Measurements from ENCODE around the gene RNFT2. TPM values are rescaled to one million over a fixed set of nuclear protein-coding genes. Genes with fewer than 3 reads are reported as not detected.

Gene RNFT2
- total RNA-seq, 1 experiment from 2014 or later: 29.5 TPM

GRCh38 chr12:116837097-116837496 is 99.0 kb downstream of the RNFT2 start:
- Histone ChIP-seq H4K5ac (ENCODE audit: insufficient read length, low read depth, low read length) (no peak overlapping the region), H4K91ac (ENCODE audit: insufficient read length, low read depth, low read length) (no peak overlapping the region), H2BK120ac (ENCODE audit: low read depth, low read length, poor library complexity, severe bottlenecking) (no peak overlapping the region), H2AFZ (ENCODE audit: low read length) (no peak overlapping the region), H3K56ac (ENCODE audit: insufficient read length, low read depth, low read length) (no peak overlapping the region), H2BK5ac (ENCODE audit: insufficient read length, low read length) (no peak overlapping the region), H2BK15ac (ENCODE audit: low read depth, low read length) (no peak overlapping the region), H2BK20ac (ENCODE audit: low read depth, low read length, poor library complexity, severe bottlenecking) (no peak overlapping the region), H3K27ac (ENCODE audit: insufficient read length, low read depth, low read length) (no peak overlapping the region), H3K14ac (ENCODE audit: insufficient read depth, low read length) (no peak overlapping the region; the same call in 1 of the 2 replicates), H4K8ac (replicated peaks; ENCODE audit: insufficient read length, low read depth, low read length) (no peak overlapping the region), H3K4me2 (ENCODE audit: insufficient read depth, insufficient read length, low read length) (no peak overlapping the region), H3K18ac (ENCODE audit: insufficient read length, low read depth, low read length) (peak overlapping the region; percentile 25), H3K4ac (ENCODE audit: low read depth, low read length) (no peak overlapping the region), H3K4me1 (ENCODE audit: insufficient read depth, low read length) (no peaks in the 10 kb centered on the region), H3K23me2 (ENCODE audit: insufficient read length, low read depth, low read length, poor library complexity, severe bottlenecking) (no peaks in the 10 kb centered on the region), H3K23ac (ENCODE audit: insufficient read length, low read depth, low read length) (no peak overlapping the region), H3K9ac (ENCODE audit: extremely low read depth, insufficient read length, low read length) (no peak overlapping the region), H4K20me1 (ENCODE audit: control insufficient read depth, insufficient read depth, insufficient read length) (peaks cover 3% of the 10 kb centered on the region), H3K9me3 (ENCODE audit: control insufficient read depth, low read depth, low read length) (no peaks in the 10 kb centered on the region), H3T11ph (ENCODE audit: low read length) (no peak overlapping the region), H3K79me2 (ENCODE audit: insufficient read depth, low read length) (no peaks in the 10 kb centered on the region), H3K79me1 (ENCODE audit: insufficient read depth, low read depth, low read length, poor library complexity, severe bottlenecking) (no peaks in the 10 kb centered on the region), H2AK5ac (ENCODE audit: insufficient read length, low read length) (no peak overlapping the region), H3K27me3 (ENCODE audit: insufficient read depth, low read length) (no peaks in the 10 kb centered on the region), H2BK12ac (ENCODE audit: insufficient read length, low read depth, low read length) (no peak overlapping the region)
- TF ChIP-seq CTCF (conservative IDR thresholded peaks at IDR 0.05): no peak
- no peaks in the 10 kb centered on the region for H3K27me3 Mint-ChIP-seq (ENCODE audit: low read depth)
- no peak for DNase-seq
- H3K27ac Mint-ChIP-seq: peak overlapping the region; percentile 36 to 74 (median 74); a peak in 6 of 7 replicates
- H3K36me3 Mint-ChIP-seq (ENCODE audit: insufficient read depth in 1 of 3, low read depth in 3 of 3): peaks cover 2 to 24% (median 22%) of the 10 kb centered on the region in 3 experiments; a peak in 5 of 7 replicates
- H3K4me1 Mint-ChIP-seq: peaks cover 6 to 7% of the 10 kb centered on the region in 2 experiments
- no peaks in the 10 kb centered on the region for H3K9me3 Mint-ChIP-seq
- H3K4me3 Mint-ChIP-seq: no peak overlapping the region
- no CpG with 5 or more reads among the region's 9 CpGs for WGBS (ENCODE audit: extremely low coverage, insufficient read length, low lambda C conversion rate)

All from H9 (cell line).